ENCODE results near the gene SLC8A1. TPM values are rescaled to one million over a fixed set of nuclear protein-coding genes. Genes with fewer than 3 reads are reported as not detected.

The SLC8A1 gene
- total RNA-seq, 1 donor from 2014 or later: 9.6 TPM

GRCh38 chr2:40346535-40347354, 105.1 kb downstream of the SLC8A1 start:
- H2AFZ ChIP-seq (replicated peaks): no peak overlapping the region
- H3K79me2 ChIP-seq (ENCODE audit: low read depth): no peaks in the 10 kb centered on the region
- Mint-ChIP-seq H3K36me3 (no peaks in the 10 kb centered on the region), H3K9me3 (no peaks in the 10 kb centered on the region), H3K27ac (no peak overlapping the region), H3K27me3 (ENCODE audit: insufficient read depth, low read depth) (no peaks in the 10 kb centered on the region), H3K4me1 (peaks cover 19% of the 10 kb centered on the region), H3K4me3 (no peak overlapping the region)
- H3K9ac ChIP-seq: no peak overlapping the region
- H3K27ac ChIP-seq: no peak overlapping the region
- H3K9me3 ChIP-seq (ENCODE audit: low read depth): no peaks in the 10 kb centered on the region
- H3K4me2 ChIP-seq: no peak overlapping the region
- DNase-seq (ENCODE audit: low spot score): no peak
- TF ChIP-seq CTCF (IDR thresholded peaks at IDR 0.05) (no peak), EZH2 (IDR thresholded peaks at IDR 0.05) (no peak), EZH2phosphoT487 (IDR thresholded peaks at IDR 0.05) (no peak)
- no peaks in the 10 kb centered on the region for H3K4me1 ChIP-seq
- no peaks in the 10 kb centered on the region for H4K20me1 ChIP-seq (ENCODE audit: low read depth)
- H3K36me3 ChIP-seq: no peaks in the 10 kb centered on the region
- no peaks in the 10 kb centered on the region for H3K27me3 ChIP-seq
- no peaks in the 10 kb centered on the region for H3F3A ChIP-seq (ENCODE audit: low read depth)
- H3K4me3 ChIP-seq: no peak overlapping the region

GRCh38 chr2:40344364-40344763, 107.5 kb downstream of the SLC8A1 start:
- no peaks in the 10 kb centered on the region for H4K20me1 ChIP-seq (ENCODE audit: low read depth)
- no peak overlapping the region for H3K27ac ChIP-seq
- no peak overlapping the region for H3K27ac Mint-ChIP-seq
- no peak overlapping the region for H3K4me3 Mint-ChIP-seq
- H3K79me2 ChIP-seq (ENCODE audit: low read depth): no peaks in the 10 kb centered on the region
- no peaks in the 10 kb centered on the region for H3F3A ChIP-seq (ENCODE audit: low read depth)
- H3K36me3 ChIP-seq: no peaks in the 10 kb centered on the region
- H3K36me3 Mint-ChIP-seq: no peaks in the 10 kb centered on the region
- H3K4me3 ChIP-seq: no peak overlapping the region
- H3K4me1 Mint-ChIP-seq: peaks cover 19% of the 10 kb centered on the region
- H2AFZ ChIP-seq (replicated peaks): no peak overlapping the region
- no peak for DNase-seq (ENCODE audit: low spot score)
- H3K9ac ChIP-seq: no peak overlapping the region
- H3K4me1 ChIP-seq: no peaks in the 10 kb centered on the region
- no peak for TF ChIP-seq EZH2 (IDR thresholded peaks at IDR 0.05)
- no peak for TF ChIP-seq EZH2phosphoT487 (IDR thresholded peaks at IDR 0.05)
- TF ChIP-seq CTCF (IDR thresholded peaks at IDR 0.05): no peak
- H3K27me3 Mint-ChIP-seq (ENCODE audit: insufficient read depth, low read depth): no peaks in the 10 kb centered on the region
- no peak overlapping the region for H3K4me2 ChIP-seq
- no peaks in the 10 kb centered on the region for H3K9me3 ChIP-seq (ENCODE audit: low read depth)
- no peaks in the 10 kb centered on the region for H3K9me3 Mint-ChIP-seq
- no peaks in the 10 kb centered on the region for H3K27me3 ChIP-seq

GRCh38 chr2:40343902-40344301, 108.0 kb downstream of the SLC8A1 start:
- H4K20me1 ChIP-seq (ENCODE audit: low read depth): no peaks in the 10 kb centered on the region
- Mint-ChIP-seq H3K9me3 (no peaks in the 10 kb centered on the region), H3K27ac (no peak overlapping the region), H3K4me1 (peaks cover 19% of the 10 kb centered on the region), H3K27me3 (ENCODE audit: insufficient read depth, low read depth) (no peaks in the 10 kb centered on the region), H3K4me3 (no peak overlapping the region), H3K36me3 (no peaks in the 10 kb centered on the region)
- H2AFZ ChIP-seq (replicated peaks): no peak overlapping the region
- H3K9ac ChIP-seq: no peak overlapping the region
- H3F3A ChIP-seq (ENCODE audit: low read depth): no peaks in the 10 kb centered on the region
- no peaks in the 10 kb centered on the region for H3K36me3 ChIP-seq
- no peaks in the 10 kb centered on the region for H3K79me2 ChIP-seq (ENCODE audit: low read depth)
- TF ChIP-seq EZH2 (IDR thresholded peaks at IDR 0.05): no peak
- TF ChIP-seq EZH2phosphoT487 (IDR thresholded peaks at IDR 0.05): no peak
- TF ChIP-seq CTCF (IDR thresholded peaks at IDR 0.05): no peak
- no peak overlapping the region for H3K4me2 ChIP-seq
- no peak overlapping the region for H3K4me3 ChIP-seq
- H3K9me3 ChIP-seq (ENCODE audit: low read depth): no peaks in the 10 kb centered on the region
- no peak overlapping the region for H3K27ac ChIP-seq
- H3K27me3 ChIP-seq: no peaks in the 10 kb centered on the region
- no peaks in the 10 kb centered on the region for H3K4me1 ChIP-seq
- DNase-seq (ENCODE audit: low spot score): no peak

All from neural progenitor cell (in vitro differentiated cells).